ENCODE measurements around the gene PBX3.

PBX3 gene

GRCh38 chr9:125747053-125747764 is at the start of gene PBX3:
Gene PBX3, plus strand, starts transcription at chr9:125747373.
- in situ Hi-C loops (cut with MboI; ENCODE audit: low sequenced_read_pairs), result no loop called here

GRCh38 chr9:125699870-125700269 is 47.3 kb upstream of the PBX3 start:
- in situ Hi-C loops (cut with MboI; ENCODE audit: low sequenced_read_pairs), result no loop called here

- in situ Hi-C loops (cut with MboI; ENCODE audit: low sequenced_read_pairs), result no loop called here
Measured at GRCh38 chr9:125700791-125701190, 46.4 kb upstream of the PBX3 start.

- in situ Hi-C loops (cut with MboI; ENCODE audit: low sequenced_read_pairs), result no loop called here
Measured at GRCh38 chr9:125701351-125701750, 45.8 kb upstream of the PBX3 start.

DNA sequence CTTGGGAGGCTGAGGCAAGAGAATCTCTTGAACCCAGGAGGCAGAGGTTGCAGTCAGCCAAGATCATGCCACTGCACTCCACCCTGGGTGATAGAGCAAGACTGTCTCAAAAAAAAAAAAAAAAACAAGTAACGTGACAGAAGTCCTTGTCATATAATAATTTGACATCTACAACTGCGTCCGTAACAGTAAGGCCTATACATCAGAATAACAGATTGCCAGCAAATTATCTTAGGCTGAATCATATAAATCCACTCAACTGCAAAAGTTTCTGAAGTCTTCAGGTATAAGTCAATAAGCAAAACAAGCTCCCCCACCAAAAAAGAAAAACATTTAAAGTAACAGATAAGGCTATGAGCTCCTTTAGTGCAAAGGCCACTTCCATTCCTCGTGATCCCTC is 43.5 kb upstream of the PBX3 start:
- in situ Hi-C loops (cut with MboI; ENCODE audit: low sequenced_read_pairs), result no loop called here

- in situ Hi-C loops (cut with MboI; ENCODE audit: low sequenced_read_pairs), result no loop called here
Measured at GRCh38 chr9:125705893-125706292, 41.3 kb upstream of the PBX3 start.

DNA sequence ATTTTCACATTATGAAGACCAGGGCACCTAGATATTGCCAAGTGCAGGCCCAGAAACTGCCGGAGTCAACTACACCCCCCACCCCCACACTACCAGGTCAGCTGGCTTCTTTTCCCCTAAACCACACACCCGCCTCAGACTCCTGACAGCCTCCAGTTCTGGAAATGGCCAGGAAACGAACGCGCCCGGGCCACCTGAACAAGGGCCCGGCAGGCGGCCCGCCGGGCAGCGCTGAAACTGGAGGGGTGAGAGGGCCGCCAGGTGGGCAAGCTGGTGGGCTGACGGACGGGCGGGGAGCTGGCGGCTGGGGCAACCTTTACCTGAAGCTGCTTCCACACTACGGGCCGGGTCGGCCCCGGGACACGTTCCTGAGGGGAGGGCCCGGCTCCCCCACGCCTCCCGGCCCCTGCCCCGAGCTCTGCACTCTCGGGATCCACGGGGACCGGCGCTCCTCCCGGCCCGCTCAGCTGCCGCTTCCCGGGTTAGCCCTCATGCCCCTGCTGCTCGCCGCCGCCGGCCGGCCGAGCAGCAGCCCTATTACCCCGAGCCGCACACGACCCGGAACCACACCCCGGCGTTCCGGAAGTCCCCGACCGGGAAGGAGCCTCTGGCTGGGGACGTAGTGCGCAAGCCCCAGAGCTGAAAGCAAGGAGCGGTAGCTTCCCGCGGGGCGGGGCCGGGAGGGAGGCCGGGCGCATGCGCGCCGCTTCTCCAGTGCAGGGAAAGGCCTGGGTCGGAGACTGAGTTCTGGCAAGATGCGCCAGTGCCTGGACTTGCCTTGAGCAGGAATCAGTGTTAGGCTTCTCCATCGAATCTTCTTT is 40.3 kb upstream of the PBX3 start, which contains the start of gene MAPKAP1:
MAPKAP1 (minus strand) TSS at position 558 of the 821 bp plus-strand sequence. CDS start 34,634 bp downstream, outside the sequence.
- in situ Hi-C loops (cut with MboI; ENCODE audit: low sequenced_read_pairs), result no loop called here

- in situ Hi-C loops (cut with MboI; ENCODE audit: low sequenced_read_pairs), result no loop called here
Measured at GRCh38 chr9:125707472-125707804, 39.7 kb upstream of the PBX3 start.

DNA sequence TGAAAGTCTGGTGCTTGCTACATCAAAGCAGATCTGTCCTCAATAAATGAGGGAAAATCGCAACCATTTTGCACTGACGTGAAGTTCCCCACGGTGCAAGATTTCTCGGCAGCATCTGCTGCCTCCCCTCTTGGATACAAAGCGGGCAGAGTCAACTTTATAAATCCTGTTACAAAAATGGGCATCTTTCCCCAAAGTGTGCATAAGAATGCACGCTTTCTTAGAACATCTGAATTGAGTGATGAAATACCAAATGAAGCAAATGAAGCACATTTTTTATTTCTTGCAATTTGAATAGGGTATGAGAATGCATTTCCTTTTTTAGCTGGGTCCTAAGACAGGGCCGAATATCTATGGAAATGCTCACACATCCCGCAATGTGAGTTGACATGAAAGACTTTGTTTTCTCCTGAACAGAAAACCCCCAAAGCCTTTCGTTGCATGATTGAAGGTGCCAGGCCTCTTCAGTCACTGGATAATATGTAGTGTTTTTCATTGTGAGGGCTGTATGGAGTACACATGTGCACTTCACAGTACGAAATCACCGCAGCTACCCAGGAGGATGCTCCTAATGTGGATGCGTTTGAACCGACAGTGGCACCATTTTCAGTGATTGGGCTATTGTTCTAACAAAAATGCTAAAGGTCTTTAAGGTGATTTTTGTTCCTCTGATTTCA is 20.6 kb upstream of the PBX3 start:
- in situ Hi-C loops (cut with MboI; ENCODE audit: low sequenced_read_pairs), result no loop called here

DNA sequence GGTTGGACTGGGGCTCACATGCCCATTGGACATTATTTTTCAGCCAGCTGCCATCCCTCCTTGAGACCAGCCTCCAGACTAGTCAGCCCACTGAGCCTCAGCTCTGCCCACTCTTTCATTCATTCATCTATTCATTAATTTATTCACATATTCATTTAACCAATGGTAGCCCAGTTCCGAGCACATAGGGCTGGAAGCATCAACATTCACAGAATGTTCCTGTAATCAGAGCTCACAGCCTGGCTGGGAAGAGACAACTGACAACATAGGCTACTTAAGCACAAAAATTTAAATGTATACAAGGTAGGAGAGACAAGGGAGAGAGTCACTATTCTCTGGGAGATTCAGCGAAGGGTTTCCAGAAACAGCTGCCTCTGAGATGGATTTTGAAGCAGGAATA is 17.0 kb upstream of the PBX3 start:
- in situ Hi-C loops (cut with MboI; ENCODE audit: low sequenced_read_pairs), result no loop called here

- in situ Hi-C loops (cut with MboI; ENCODE audit: low sequenced_read_pairs), result no loop called here
Measured at GRCh38 chr9:125732562-125732961, 14.6 kb upstream of the PBX3 start.

GRCh38 chr9:125739436-125739835 is 7.7 kb upstream of the PBX3 start:
- in situ Hi-C loops (cut with MboI; ENCODE audit: low sequenced_read_pairs), result no loop called here

DNA sequence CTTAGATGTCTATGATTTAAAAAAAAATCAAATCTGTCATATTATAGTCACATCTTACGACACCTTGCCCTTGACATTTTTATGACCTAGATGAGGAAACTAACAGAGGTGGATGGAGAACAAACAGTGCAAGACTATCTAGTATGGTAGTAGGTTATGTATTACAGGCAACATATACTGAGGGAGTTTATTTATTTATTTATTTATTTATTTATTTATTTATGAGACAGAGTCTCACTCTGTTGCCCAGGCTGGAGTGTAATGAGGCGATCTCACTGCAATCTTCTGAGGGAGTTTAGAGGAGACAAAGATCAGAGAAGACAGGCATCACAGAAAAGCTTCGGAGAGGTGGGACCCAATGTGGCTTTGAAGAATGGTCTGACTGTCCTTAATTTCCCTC is 4.5 kb upstream of the PBX3 start:
- in situ Hi-C loops (cut with MboI; ENCODE audit: low sequenced_read_pairs), result no loop called here

- in situ Hi-C loops (cut with MboI; ENCODE audit: low sequenced_read_pairs), result no loop called here
Measured at GRCh38 chr9:125743682-125744428, 3.3 kb upstream of the PBX3 start.

- in situ Hi-C loops (cut with MboI; ENCODE audit: low sequenced_read_pairs), result no loop called here
Measured at GRCh38 chr9:125744616-125745015, 2.6 kb upstream of the PBX3 start.

DNA sequence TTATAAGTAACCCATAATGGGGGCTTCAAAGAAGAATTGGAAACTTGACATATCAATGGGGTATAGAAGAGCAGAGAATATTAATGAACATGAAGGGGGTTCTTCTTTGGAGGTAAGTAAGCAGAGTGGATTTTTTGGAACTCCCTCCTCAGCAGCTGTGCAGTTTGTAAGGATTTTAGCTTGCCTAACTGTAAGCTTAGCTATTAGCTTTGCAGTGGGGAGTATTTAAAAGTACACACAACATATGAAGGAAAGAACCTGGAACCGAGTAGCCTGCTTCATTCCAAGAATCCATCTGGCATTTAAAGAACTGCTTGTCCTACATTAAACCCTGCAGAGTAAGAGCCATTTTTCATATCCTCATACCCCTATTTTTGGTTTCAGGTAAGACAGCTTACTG is 2.2 kb upstream of the PBX3 start:
- in situ Hi-C loops (cut with MboI; ENCODE audit: low sequenced_read_pairs), result no loop called here

DNA sequence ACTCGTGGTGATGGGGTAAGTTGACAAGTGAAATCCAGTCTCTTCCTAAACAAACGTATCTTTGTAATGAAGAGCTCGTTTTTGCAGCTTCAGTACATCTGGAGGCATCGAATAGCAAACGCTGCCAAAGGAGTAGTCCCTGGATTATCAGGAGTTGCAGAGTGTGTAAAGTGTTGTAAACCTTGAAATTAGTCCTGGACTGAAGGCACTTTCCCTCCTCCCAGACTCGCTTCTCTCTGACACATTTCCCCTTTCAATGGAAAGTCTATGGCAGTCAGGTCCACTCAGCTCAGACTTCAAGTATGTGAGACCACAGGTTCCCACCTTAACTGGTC is 1.5 kb upstream of the PBX3 start:
- in situ Hi-C loops (cut with MboI; ENCODE audit: low sequenced_read_pairs), result no loop called here

- in situ Hi-C loops (cut with MboI; ENCODE audit: low sequenced_read_pairs), result no loop called here
Measured at GRCh38 chr9:125746017-125746773, 978 bp upstream of the PBX3 start.

GRCh38 chr9:125746774-125747052 is 460 bp upstream of the PBX3 start:
- in situ Hi-C loops (cut with MboI; ENCODE audit: low sequenced_read_pairs), result no loop called here

DNA sequence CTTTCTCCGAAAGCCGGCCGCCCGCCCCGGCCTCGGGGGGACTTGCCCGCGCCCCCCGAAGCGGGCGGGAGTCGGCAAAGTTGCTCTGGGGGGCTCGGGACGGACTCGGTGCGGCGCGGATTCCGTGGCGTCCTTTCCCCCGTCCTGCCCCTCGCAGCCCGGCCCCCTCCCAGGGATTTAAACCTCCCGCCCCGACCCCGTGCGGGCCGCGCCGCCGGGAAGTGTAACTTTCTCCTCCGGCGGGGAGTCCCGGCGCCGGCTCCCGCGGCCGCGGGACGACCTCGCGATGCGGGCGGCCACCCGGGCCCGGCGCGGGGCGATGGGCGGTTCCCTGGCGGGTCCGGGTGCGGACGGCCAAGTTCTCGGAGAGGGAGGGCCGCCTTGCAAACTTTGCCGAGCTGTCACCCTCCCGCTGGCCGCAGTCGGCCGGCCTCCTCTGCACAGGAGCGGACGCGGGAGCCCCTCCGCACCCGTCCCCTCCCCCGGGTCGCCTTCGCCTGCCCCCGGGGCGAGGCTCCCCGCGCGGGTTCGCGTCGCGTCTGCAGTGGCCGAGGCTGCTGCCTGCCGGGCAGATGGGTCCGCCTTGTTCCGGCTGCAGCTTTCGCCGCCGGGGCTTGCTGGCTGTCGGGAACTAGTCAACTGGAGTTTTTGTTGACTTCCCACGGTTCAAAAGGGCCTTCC is 732 bp downstream of the PBX3 start:
- in situ Hi-C loops (cut with MboI; ENCODE audit: low sequenced_read_pairs), result no loop called here
